ENCODE results near the gene TNXB.
"Not testable (repeated sequence)": the region's sequence is repeated elsewhere in the genome, so short reads cannot be mapped to it uniquely, and the experiment has no call there.

Gene TNXB

GRCh38 chr6:32112431-32112980 lies 3.4 kb upstream of the TNXB start:
- no peak for DNase-seq

GRCh38 chr6:32111424-32112066 lies 2.4 kb upstream of the TNXB start:
- DNase-seq = no peak

GRCh38 chr6:32110632-32111031 lies 1.5 kb upstream of the TNXB start:
- DNase-seq = no peak

GRCh38 chr6:32109765-32110160 lies 625 bp upstream of the TNXB start:
- DNase-seq = no peak

- DNase-seq = no peak
These were observed 418 bp downstream of the TNXB start for GRCh38 chr6:32108727-32109113.

GRCh38 chr6:32108094-32108627 lies 977 bp downstream of the TNXB start:
- no peak for DNase-seq

GRCh38 chr6:32107406-32107805 lies 1.7 kb downstream of the TNXB start:
- no peak for DNase-seq

GRCh38 chr6:32105433-32105832 lies 3.7 kb downstream of the TNXB start:
- DNase-seq = no peak

- no peak for DNase-seq
These were observed 6.9 kb downstream of the TNXB start for GRCh38 chr6:32102255-32102654.

GRCh38 chr6:32100251-32100650 lies 8.9 kb downstream of the TNXB start:
- DNase-seq = not testable (repeated sequence)

GRCh38 chr6:32097364-32097763 lies 11.8 kb downstream of the TNXB start:
- DNase-seq = no peak

GRCh38 chr6:32096394-32097258 lies 12.5 kb downstream of the TNXB start:
- no peak for DNase-seq

GRCh38 chr6:32096087-32096393 lies 13.1 kb downstream of the TNXB start:
- DNase-seq = no peak

GRCh38 chr6:32095338-32096086 lies 13.6 kb downstream of the TNXB start:
- no peak for DNase-seq

GRCh38 chr6:32092760-32093497 lies 16.2 kb downstream of the TNXB start:
- no peak for DNase-seq

- no peak for DNase-seq
These were observed 19.9 kb downstream of the TNXB start for GRCh38 chr6:32089082-32089828.

GRCh38 chr6:32088487-32089049 lies 20.6 kb downstream of the TNXB start:
- no peak for DNase-seq

GRCh38 chr6:32087574-32088486 lies 21.3 kb downstream of the TNXB start:
- peak; percentile 34 to 77 (median 49) for DNase-seq

GRCh38 chr6:32086661-32087573 lies 22.2 kb downstream of the TNXB start:
- peak in 1 of 5 experiments; percentile 31 for DNase-seq
